NCI-H1417 (cell line): ENCODE data around the gene DDIAS.
"Not testable (repeated sequence)": the region's sequence is repeated elsewhere in the genome, so short reads cannot be mapped to it uniquely, and the experiment has no call there.

ENCODE experiments used
- DNase-seq, 3 experiments: peaks; one replicate each; lab custom pipeline; 2025; lab: John Stamatoyannopoulos, UW

The DDIAS gene

DNA sequence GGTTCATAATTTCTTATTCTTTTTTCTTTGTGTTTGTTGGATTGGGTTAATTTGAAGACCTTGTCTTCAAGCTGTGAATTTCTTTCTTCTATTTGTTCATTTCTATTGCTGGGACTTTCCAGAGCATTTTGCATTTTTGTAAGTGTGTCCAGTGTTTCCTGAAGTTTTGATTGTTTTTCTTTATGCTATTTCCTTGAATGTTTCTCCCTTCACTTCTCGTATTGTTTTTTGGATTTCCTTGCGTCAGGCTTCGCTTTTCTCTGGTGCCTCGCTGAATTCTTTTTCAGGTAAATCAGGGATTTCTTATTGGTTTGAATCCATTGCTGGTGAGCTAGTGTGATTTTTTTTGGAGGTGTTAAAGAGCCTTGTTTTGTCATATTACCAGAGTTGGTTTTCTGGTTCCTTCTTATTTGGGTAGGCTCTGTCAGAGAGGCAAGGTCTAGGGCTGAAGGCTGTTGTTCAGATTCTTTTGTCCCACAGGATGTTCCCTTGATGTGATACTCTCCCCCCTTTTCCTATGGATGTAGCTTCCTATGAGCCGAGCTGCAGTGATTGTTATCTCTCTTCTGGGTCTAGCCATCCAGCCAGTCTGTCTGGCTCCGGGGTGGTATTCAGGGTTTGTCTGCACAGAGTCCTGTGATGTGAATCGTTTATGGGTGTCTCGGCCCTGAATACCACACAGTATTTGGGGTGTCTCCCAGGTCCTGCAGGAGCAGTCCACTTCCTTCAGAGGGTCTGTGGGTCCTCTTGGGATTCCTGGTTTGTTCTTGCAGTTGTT lies 21.0 kb downstream of the DDIAS start:
- DNase-seq: not testable (repeated sequence)

DNA sequence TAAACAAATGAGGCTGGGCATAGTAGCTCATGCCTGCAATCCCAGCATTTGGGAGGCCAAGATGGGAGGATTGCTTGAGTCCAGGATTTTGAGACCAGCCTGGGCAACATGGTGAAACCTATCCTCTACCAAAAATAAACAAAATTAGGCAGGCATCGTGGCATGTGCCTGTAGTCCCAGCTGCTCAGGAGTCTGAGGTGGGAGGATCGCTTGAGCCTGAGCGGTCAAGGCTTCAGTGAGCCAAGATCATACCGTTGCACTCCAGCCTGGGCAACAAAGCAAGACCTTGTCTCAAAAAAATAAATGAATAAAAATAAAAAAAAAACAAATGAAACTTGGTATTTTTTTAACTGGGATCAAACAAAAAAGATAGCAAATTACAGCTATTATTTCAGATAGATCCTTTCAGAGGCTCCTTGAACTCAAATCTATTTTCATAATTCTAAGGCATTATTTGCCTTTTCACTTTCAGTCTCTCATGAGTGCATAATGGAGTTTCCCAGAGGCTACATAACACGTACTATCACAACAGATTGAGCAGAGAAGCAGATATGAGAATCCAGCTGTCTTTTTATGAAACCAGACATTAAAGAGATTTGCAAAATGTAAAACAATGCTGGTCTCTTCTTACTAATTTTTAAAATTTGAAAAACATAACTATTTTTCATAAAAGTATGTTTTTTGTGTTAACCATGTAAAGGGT lies 23.1 kb downstream of the DDIAS start:
- no peak for DNase-seq

DNA sequence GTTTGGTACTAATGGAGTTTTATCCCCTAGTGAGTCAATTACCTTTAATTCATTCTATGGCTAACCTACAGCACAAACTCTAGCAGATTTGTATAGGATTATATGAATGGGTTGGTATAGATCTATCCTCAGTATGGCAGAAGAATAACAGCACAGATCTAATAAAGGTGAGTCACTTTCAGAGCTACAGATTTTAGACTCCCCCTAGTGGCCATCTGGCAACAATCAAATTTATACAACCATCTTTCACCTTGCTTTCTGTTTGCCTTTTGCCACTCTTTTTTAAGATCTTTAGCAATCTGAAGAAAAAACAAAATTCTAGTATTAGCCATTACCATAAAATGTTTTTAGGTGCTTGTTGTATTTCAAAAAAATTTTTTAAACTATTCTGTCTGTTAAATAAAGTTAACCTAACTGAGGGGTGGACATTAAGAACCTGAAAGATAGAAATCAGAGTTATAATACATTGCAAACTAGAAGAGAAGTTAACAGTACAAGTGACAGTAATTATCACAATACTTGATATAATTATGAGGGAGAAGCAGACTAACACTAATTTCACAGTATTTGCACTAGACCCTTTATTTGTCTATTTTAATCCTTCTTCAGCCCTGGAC lies 25.8 kb downstream of the DDIAS start:
- DNase-seq: peak; percentile 53 to 85 (median 67)

DNA sequence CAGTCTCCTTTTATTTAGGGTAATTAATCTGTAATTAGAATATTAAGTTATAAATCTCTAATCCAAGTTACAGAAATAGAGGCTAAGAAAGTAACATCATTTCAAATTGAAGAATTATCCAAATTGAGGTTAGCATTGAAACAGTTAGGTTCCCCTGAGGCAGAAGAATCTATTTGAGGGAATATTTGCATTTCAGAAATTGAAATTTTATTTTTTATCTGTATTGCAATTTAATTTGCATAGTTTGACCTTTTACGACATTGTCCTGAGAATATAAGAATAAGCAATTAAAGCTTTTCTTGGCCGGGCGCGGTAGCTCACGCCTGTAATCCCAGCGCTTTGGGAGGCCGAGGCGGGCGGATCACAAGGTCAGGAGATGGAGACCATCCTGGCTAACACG lies 27.6 kb downstream of the DDIAS start:
- no peak for DNase-seq

DNA sequence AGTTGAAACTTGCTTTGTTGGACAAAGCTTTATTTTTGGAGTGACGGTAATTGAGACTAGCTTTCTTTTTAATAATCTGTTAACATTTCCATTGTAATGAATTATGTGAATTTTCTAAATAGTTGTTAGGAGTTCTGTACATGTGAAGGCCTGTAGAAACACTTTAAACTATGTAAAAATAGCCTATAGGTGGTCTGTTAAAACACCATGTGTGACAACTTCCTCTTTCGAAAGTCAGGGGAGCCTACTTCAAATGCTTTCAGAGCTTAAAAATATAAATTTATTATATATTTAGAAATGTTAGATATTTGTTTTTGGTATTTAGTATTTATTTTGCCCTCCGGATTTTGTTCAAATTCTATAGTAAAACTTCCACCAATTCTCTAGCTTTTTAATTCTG lies 28.7 kb downstream of the DDIAS start:
- DNase-seq: no peak

DNA sequence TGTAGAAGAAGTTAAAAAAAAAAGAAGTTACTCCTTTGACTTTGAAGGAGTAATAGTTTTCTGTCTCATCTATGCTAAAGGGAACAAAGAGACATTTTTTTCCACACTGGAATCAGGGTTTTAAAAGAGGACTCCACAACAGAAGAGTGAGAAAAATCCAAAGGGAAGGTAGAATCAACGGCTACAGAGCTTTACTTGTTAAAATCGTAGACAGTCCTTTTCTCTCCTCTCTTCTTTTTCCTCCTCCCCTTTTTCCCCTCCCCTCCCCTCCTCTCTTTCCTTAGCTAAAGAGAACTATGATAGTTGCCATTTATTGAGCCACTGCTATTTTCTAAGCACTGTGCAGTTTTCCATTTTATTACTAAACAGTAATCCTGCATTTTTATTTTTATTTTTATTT lies 29.2 kb downstream of the DDIAS start:
- DNase-seq: no peak

DNA sequence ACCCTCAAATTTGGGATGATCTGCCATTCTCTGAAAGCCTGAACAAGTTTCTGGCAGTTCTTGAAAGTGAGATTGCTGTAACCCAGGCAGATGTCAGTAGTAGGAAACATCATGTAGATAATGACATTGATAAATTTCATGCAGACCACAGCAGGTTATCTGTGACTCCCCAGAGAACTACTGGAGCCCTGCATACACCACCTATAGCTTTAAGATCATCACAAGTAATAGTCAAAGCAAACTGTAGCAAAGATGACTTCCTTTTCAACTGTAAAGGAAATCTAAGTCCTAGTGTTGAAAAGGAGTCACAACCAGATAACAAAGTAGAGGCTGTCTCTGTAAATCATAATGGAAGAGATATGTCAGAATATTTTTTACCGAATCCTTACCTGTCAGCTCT lies 31.0 kb downstream of the DDIAS start:
- DNase-seq: no peak

DNA sequence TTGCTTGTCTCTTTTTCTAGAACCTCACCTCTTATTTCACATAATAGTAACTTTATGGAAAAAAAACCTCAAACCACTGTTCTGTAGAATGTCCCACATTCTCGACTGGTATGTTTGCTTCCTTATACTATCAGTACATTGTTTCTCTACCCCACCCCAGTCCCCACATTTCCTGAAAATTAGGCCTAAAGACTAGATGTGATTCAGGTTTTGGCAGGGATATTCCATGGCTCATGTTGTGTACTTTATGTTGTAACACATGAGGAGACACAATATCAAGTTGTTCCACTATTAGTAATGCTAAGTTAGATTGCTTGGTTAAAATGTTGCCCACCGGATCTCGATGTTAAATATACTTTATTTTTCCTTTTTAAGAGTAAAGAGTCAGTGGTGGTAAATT lies 34.7 kb downstream of the DDIAS start:
- DNase-seq: no peak

DNA sequence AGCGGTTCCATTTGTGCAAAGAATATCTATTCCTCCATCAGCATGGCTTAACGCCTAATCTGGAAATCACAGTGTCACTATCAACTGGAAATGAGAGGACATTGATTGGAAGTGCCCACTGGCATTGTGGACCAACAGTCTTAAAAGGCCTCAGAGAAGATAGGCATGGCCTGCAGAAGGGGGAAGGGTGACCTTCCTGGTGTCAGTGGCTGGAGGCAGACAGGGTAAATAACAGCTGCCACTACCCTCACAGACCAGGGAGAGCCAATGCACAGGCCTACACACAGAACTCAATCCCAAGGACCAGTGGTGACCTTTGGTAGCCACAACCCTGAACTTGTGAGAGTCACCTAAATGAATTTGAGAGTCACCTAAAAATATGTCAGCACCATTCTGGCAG lies 36.0 kb downstream of the DDIAS start:
- DNase-seq: no peak

DNA sequence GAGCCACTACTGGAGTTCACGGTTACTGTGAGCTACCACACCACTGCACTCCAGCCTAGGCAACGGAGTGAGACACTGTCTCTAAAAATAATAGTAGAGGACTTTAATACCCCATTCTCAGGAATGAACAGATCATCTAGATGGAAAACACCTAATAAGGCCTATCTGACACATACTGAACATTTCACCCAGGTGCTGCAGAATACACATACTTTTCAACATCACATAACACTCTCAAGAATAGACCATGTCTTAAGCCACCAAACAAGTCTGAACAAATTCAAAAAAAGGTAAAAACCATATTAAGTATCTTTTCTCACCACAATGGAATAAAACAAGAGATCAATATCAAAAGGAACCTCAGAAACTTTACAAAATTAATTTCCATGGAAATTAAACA lies 37.9 kb downstream of the DDIAS start:
- no peak for DNase-seq

DNA sequence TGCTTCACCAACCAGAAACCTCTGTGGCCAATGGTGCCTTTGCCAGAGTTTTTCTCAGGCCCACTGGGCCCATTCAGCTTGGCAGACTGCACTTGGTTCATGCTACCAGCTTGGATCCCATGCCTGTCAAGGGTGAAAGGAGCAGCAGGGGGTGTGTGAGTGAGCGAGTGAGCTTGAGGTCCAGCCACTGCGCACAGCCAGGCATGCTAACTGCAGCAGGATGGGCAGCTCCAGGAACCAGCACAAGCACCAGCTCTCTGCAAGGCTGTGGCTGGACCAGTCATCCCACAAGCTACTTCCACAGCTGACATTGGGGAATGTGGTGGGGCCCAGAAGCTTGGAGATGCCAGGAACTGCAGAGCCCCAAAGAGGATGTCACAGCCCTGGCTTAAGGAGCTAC lies 40.8 kb downstream of the DDIAS start:
- no peak for DNase-seq

DNA sequence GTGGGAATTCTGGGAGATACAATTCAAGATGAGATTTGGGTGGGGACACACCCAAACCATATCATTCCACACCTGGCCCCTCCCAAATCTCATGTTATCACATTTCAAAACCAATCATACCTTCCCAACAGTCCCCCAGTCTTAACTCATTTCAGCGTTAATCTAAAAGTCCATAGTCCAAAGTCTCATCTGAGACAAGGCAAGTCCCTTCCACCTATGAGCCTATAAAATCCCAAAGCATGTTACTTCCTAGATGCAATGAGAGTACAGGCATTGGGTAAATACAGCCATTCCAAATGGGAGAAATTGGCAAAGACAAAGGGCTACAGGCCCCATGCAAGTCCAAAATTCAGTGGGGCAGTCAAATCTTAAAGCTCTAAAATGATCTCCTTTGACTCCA lies 41.9 kb downstream of the DDIAS start:
- DNase-seq: not testable (repeated sequence)

DNA sequence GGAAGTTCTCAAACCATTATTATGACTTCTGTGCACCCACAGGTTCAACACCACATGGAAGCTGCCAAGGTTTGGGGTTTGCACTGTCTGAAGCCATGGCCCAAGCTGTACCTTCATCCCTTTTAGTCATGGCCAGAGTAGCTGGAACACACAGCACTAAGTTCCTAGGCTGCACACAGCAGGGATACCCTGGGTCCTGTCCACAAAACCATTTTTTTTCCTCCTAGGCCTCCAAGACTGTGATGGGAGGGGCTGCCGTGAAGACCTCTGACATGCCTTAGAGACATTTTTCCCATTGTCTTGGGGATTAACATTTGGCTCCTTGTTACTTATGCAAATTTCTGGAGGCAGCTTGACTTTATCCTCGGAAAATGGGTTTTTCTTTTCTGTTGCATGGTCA lies 42.7 kb downstream of the DDIAS start:
- no peak for DNase-seq

DNA sequence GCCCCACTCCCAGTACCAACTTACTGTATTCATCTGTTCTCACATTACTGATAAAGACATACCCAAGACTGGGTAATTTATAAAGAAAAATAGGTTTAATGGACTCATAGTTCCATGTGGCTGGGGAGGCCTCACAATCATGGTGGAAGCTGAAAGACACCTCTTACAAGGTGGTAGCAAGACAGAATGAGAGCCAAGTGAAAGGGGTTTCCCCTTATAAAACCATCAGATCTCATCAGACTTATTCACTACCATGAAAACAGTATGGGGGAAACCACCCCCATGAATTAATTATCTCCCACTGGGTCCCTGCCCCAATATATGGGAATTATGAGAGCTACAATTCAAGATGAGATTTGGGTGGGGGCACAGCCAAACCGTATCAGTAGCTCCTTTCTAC lies 43.5 kb downstream of the DDIAS start:
- not testable (repeated sequence) for DNase-seq

DNA sequence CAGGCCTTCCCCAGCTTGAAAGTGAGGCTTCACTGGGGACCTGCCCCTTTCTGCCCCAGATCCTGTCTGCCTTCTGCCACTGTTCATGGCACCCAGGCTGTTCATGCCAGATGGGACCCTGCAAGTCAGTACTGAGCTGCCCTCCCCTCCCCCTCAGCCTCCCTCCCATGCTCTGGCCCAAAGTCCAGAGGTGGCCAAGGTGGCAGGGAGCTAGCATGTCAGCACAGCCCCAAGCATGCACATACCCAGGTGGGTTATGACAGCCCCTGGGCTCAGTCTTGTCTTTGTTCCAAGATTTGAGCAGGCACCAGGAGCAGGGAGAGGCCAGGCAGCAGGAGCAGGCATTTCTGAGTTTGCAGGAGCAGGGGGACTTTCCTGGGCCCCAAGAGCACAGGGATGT lies 44.1 kb downstream of the DDIAS start:
- DNase-seq: no peak

DNA sequence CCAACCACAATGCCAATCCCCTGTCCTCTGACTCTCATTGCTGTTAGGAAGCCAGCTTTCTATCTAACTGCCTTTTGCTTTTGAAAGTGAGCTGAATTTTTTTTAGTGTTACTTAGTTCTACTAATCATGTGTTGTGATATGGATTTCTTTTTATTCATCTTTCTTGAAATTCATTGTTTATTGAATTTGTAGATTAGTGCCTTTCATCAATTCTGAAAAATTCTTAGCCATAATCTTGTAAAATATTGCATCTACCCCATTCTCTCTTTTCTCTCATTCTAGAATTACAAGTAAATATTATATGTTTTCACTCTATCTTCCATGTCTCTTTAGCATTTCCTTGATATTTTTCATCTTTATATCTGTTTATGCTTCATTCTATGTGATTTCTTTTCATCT lies 47.8 kb downstream of the DDIAS start:
- no peak for DNase-seq

DNA sequence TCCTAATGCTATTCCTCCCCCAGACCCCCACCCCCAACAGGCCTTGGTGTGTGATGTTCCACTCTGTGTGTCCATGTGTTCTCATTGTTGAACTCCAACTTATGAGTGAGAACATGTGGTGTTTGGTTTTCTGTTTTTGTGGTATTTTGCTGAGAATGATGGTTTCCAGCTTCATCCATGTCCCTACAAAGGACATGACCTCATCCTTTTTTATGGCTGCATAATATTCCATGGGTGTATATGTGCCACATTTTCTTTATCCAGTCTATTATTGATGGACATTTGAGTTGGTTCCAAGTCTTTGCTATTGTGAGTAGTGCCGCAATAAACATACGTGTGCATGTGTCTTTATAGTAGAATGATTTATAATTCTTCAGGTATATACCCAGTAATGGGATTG lies 49.0 kb downstream of the DDIAS start:
- not testable (repeated sequence) for DNase-seq

DNA sequence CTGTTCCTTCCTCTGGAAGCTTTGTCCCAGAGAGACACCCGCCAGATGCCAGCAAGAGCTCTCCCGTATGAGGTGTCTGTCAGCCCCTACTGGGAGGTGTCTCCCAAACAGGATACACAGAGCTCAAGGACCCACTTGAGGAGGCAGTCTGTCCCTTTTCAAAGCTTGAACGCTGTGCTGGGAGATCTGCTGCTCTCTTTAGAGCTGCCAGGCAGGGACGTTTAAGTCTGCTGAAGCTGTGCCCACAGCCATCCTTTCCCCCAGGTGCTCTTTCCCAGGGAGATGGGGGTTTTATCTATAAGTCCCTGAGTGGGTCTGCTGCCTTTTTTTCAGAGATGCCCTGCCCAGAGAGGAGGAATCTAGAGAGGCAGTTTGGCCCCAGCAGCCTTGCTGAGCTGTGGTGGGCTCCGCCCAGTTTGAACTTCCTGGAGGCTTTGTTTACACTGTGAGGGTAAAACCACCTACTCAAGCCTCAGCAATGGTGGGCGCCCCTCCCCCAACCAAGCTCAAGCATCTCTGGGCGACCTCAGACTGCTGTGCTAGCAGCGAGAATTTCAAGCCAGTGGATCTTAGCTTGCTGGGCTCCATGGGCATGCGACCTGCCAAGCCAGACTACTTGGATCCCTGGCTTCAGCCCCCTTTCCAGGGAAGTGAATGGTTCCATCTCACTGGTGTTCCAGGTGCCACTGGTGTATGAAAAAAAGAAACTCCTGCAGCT lies 54.4 kb downstream of the DDIAS start:
- DNase-seq: peak; percentile 38 to 72 (median 64)

DNA sequence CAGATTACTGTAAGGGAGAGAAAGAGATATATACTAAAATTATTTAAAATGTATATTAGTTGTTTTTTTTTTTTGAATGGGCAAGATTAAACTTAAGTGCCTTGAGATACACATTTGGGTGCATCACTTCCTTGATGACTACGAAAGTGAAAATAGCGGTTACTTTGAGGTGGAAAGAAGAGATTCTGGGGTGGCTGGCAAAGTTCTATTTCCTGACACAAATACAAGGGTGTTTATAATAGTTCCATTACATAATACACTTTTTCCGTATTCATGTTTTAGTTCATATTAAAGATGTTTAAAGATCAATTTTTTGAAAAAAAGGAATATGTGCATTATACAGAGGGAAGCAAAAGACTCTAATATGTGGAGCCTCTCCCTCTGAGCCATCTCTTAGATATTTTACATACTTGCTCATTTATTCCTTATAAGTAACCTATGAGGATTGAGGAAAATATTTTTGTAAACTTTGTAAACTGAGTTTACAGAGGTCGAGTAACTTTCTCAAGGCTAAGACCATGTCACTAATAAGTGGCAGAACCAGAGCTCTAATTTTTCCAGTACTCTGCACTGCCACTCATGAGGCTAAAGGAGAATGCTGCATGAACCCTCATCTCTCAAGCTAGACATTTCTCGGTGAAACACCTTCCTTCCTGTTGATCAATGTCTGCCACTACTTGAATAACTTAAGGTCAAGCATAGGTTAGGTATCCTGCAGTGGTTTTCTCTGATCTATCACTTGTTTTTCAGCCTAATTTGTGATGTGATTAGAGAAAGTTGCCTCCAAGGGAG lies 58.6 kb downstream of the DDIAS start:
- DNase-seq: peak in 1 of 3 experiments; percentile 30

DNA sequence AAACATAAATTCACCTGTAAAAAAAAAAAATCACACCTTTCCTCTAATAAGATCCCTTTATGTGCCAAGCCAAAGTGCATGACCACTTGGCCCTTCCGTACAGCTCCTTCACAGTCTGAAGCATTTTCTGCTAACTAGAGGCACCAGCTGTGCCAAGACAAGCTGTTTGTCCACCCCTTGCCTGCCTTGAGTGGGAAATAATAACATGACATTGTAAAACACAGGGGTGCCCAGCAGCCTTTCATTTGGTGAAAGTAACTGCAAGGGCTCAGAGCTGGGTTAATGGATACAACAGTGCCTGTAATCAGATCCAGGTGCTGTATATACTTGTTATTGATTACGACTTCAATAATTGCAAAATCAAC lies 59.2 kb downstream of the DDIAS start:
- peak in 2 of 3 experiments; percentile 60 to 84 for DNase-seq

DNA sequence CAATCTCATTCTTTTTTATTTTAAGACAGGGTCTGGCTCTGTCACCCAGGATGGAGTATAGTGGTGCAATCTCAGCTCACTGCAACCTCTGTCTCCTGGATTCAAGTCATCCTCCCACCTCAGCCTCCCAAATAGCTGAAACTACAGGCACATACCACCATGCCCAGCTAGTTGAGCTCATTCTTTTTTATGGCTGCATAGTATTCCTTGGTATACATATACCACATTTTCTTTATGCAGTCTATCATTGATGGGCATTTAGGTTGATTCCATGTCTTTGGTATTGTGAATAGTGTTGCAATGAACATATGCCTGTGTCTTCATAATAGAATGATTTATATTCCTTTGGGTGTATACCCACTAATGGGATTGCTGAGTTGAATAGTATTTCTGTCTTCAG lies 60.5 kb downstream of the DDIAS start:
- not testable (repeated sequence) for DNase-seq

DNA sequence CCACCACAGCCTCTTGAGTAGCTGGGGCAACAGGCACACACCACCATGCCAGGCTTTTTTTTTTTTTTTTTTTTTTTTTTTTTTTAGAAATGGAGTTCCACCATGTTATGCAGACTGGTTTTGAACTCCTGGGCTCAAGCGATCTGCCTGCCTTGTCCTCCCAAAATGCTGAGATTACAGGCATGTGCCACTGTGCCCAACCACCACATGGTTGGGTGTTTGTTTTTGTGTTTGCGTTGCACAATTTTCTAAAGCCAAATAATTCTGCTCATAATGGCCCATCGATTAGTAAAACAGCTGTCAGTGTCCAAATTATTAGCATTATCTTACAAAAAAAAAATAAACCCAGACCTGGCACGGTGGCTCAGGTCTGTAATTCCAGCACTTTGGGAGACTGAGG lies 65.8 kb downstream of the DDIAS start:
- DNase-seq: no peak
